Astrocyte (in vitro differentiated cells and primary cell): Measurements from ENCODE around the gene ZNF862.

ENCODE experiments used
- EZH2 ChIP-seq: IDR thresholded peaks from 2 replicates; pipeline ENCODE4 v1.6.1; 2012; ENCODE audit warnings: mild to moderate bottlenecking, low read length, inconsistent platforms; ENCODE audit not compliant: insufficient read depth
- TF ChIP-seq, protein P1 (sequence below): IDR thresholded peaks from 2 replicates; pipeline ENCODE4 v1.5.1; 2011; ENCODE audit warnings: low read depth, mild to moderate bottlenecking, inconsistent platforms, low read length, moderate library complexity; ENCODE audit not compliant: insufficient read depth

DNA sequence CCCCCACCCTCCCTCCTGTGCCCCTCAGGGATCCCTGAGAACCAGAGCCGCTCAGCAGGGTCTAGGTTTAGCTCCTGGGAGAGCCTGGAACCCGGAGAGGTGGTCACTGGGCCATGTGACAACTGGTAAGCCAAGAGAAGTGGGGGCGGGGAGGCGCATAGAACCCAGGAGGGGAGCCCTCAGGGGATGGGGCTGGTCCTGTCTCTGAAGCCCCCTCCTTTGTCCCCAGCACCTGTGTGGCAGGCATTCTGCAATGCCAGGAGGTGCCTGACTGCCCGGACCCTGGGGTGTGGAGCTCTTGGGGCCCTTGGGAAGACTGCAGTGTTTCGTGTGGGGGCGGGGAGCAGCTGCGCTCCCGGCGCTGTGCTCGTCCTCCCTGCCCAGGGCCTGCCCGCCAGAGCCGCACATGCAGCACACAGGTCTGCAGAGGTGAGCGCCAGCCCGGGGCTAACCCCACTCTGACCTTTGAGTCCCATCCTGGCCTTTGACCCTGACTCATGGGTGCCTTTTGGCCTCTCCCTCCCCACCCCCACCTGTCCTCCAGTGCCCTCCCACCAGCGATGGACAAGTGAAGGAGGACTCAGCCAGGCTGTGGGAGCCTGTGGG is 22.4 kb upstream of the ZNF862 start:
- TF ChIP-seq, protein P1, sequence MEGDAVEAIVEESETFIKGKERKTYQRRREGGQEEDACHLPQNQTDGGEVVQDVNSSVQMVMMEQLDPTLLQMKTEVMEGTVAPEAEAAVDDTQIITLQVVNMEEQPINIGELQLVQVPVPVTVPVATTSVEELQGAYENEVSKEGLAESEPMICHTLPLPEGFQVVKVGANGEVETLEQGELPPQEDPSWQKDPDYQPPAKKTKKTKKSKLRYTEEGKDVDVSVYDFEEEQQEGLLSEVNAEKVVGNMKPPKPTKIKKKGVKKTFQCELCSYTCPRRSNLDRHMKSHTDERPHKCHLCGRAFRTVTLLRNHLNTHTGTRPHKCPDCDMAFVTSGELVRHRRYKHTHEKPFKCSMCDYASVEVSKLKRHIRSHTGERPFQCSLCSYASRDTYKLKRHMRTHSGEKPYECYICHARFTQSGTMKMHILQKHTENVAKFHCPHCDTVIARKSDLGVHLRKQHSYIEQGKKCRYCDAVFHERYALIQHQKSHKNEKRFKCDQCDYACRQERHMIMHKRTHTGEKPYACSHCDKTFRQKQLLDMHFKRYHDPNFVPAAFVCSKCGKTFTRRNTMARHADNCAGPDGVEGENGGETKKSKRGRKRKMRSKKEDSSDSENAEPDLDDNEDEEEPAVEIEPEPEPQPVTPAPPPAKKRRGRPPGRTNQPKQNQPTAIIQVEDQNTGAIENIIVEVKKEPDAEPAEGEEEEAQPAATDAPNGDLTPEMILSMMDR = no peak
- TF ChIP-seq EZH2 = no peak
